ENCODE measurements around the gene C11orf58. TPM values are rescaled to one million over a fixed set of nuclear protein-coding genes. Genes with fewer than 3 reads are reported as not detected.

Gene C11orf58
- total RNA-seq, 2 donors from 2014 or later = 162 to 183 TPM

DNA sequence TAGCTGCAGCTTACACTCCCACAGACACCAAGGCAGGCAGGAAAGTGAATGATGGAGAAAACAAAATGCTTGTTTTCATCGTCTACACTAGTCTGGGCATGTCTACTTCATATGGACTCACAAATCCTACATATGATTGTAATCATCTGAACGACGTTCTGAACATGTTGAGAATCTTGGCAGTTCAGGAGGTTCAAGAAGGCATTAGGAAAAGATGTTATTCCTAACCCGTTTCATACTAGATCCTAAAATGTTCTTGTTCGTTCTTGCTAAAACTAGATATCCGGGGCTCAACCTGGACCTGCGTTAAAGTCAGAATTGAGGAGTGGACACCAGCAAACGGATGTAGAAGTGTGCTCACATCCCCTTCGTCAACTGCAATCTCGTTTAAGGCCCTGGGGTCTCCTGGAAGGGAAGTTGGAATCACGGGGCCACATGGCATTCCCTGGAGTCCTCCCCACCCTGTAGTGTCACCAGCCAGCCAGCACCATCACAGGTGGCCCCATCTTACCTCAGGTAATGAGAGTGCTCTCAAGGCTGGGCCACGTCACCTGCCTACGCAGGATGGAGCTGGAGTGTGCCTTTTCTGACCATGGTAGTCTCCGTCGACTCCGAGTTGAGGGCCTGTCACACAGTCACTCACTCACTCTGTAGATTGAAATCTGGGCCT, 37.3 kb downstream of the C11orf58 start:
- Histone ChIP-seq H3K9ac (ENCODE audit: extremely low read depth, low read length, poor library complexity, severe bottlenecking) (no peak overlapping the region), H3K27ac (ENCODE audit: low read depth, low read length) (no peak overlapping the region), H3K36me3 (ENCODE audit: control insufficient read depth, insufficient read depth, low read length) (no peaks in the 10 kb centered on the region), H3K4me3 (ENCODE audit: low read length) (no peak overlapping the region), H3K4me1 (ENCODE audit: control insufficient read depth, insufficient read depth, low read length) (no peaks in the 10 kb centered on the region), H3K9me3 (ENCODE audit: control insufficient read depth, low read length) (no peaks in the 10 kb centered on the region), H3K27me3 (ENCODE audit: control insufficient read depth, insufficient read depth, low read length, poor library complexity, severe bottlenecking) (no peaks in the 10 kb centered on the region)
- H3K27me3 Mint-ChIP-seq (ENCODE audit: insufficient read depth) = no peaks in the 10 kb centered on the region
- H3K4me3 Mint-ChIP-seq = no peak overlapping the region
- peaks cover 5% of the 10 kb centered on the region for H3K36me3 Mint-ChIP-seq (ENCODE audit: low read depth)
- no peaks in the 10 kb centered on the region for H3K9me3 Mint-ChIP-seq
- peak; percentile 30 for DNase-seq
- 92 to 94% methylated on average over 15 to 16 of the region's 16 CpGs for WGBS, 2 experiments (ENCODE audit: insufficient coverage in 1 of 2, insufficient read length in 1 of 2)
- H3K4me1 Mint-ChIP-seq = peaks cover 14% of the 10 kb centered on the region
- no peak overlapping the region for H3K27ac Mint-ChIP-seq
- TF ChIP-seq, protein P1, sequence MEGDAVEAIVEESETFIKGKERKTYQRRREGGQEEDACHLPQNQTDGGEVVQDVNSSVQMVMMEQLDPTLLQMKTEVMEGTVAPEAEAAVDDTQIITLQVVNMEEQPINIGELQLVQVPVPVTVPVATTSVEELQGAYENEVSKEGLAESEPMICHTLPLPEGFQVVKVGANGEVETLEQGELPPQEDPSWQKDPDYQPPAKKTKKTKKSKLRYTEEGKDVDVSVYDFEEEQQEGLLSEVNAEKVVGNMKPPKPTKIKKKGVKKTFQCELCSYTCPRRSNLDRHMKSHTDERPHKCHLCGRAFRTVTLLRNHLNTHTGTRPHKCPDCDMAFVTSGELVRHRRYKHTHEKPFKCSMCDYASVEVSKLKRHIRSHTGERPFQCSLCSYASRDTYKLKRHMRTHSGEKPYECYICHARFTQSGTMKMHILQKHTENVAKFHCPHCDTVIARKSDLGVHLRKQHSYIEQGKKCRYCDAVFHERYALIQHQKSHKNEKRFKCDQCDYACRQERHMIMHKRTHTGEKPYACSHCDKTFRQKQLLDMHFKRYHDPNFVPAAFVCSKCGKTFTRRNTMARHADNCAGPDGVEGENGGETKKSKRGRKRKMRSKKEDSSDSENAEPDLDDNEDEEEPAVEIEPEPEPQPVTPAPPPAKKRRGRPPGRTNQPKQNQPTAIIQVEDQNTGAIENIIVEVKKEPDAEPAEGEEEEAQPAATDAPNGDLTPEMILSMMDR (conservative IDR thresholded peaks at IDR 0.05) = no peak

DNA sequence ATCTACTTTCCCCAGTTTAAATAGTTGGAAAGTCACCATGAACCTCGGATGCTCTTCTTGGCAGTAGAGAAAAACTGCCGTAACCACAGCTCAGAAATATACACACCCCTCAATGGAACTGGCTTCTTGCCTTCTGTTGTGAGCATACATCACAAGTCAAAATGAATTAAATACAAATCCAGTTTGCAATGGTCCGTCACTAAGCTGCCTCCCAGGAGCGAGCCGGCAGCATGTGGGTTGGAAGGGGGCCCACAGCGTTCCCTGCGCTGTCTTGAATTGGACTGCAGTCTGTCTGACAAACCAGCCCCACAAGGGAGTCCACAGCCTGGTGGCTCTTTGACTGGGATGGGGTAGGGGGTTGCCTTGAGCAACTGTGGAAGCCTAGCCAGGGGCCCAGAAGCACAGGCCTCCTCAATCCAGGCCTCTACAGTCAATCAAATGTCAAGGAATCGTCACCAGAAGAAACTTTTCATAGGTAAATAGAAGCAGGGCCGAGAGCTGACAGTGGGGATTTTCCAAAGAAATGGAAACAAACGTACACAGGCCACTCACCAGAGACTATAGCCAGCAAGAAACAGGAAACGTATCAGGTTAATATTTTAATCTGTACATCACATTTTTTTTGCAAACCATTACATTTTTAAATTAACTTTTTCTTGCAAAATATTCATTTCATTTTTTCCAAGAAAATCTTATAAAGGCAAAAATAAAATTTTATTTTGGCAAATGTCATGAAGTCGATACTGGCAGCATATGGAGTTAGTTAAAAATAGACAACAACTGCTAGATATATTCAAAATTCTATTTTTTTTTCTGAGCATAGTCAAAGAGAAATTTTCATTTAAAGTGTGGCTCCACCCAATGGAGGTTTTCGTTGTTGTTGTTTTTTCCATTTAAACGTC, 38.5 kb downstream of the C11orf58 start:
- DNase-seq = no peak
- Histone ChIP-seq H3K27me3 (ENCODE audit: control insufficient read depth, insufficient read depth, low read length, poor library complexity, severe bottlenecking) (no peaks in the 10 kb centered on the region), H3K4me3 (ENCODE audit: low read length) (no peak overlapping the region), H3K9ac (ENCODE audit: extremely low read depth, low read length, poor library complexity, severe bottlenecking) (no peak overlapping the region), H3K9me3 (ENCODE audit: control insufficient read depth, low read length) (no peaks in the 10 kb centered on the region), H3K4me1 (ENCODE audit: control insufficient read depth, insufficient read depth, low read length) (no peaks in the 10 kb centered on the region), H3K36me3 (ENCODE audit: control insufficient read depth, insufficient read depth, low read length) (no peaks in the 10 kb centered on the region), H3K27ac (ENCODE audit: low read depth, low read length) (peak overlapping the region; percentile 53)
- Mint-ChIP-seq H3K9me3 (no peaks in the 10 kb centered on the region), H3K4me1 (peaks cover 14% of the 10 kb centered on the region), H3K4me3 (no peak overlapping the region), H3K27me3 (ENCODE audit: insufficient read depth) (no peaks in the 10 kb centered on the region), H3K36me3 (ENCODE audit: low read depth) (peaks cover 5% of the 10 kb centered on the region), H3K27ac (no peak overlapping the region)
- 81 to 91% methylated on average over 5 to 14 of the region's 14 CpGs for WGBS, 2 experiments (ENCODE audit: insufficient coverage in 1 of 2, insufficient read length in 1 of 2)
- TF ChIP-seq, protein P1 (conservative IDR thresholded peaks at IDR 0.05) = no peak

DNA sequence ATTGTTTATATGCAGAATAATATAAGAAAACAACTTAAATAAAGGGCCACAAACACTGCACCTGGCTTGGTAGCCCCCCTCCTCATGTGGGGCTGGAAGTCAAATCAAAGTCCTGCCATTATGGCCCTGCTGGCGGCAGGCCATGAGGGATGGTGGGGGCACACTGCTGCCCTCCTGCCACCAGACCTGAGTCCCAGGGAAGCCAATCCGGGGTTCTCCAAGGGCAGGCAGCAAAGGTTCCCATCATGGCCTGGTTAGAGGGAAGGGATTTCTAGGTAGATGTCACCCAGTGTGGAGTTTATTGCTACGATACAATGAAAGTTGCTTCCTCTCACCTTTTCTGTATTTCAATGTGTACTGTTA, 39.1 kb downstream of the C11orf58 start:
- DNase-seq = no peak
- Mint-ChIP-seq H3K4me1 (peaks cover 14% of the 10 kb centered on the region), H3K4me3 (no peak overlapping the region), H3K36me3 (ENCODE audit: low read depth) (peaks cover 5% of the 10 kb centered on the region), H3K27me3 (ENCODE audit: insufficient read depth) (no peaks in the 10 kb centered on the region), H3K27ac (no peak overlapping the region), H3K9me3 (no peaks in the 10 kb centered on the region)
- Histone ChIP-seq H3K27me3 (ENCODE audit: control insufficient read depth, insufficient read depth, low read length, poor library complexity, severe bottlenecking) (no peaks in the 10 kb centered on the region), H3K9ac (ENCODE audit: extremely low read depth, low read length, poor library complexity, severe bottlenecking) (no peak overlapping the region), H3K4me1 (ENCODE audit: control insufficient read depth, insufficient read depth, low read length) (no peaks in the 10 kb centered on the region), H3K36me3 (ENCODE audit: control insufficient read depth, insufficient read depth, low read length) (peaks cover 1% of the 10 kb centered on the region), H3K9me3 (ENCODE audit: control insufficient read depth, low read length) (no peaks in the 10 kb centered on the region), H3K4me3 (ENCODE audit: low read length) (no peak overlapping the region), H3K27ac (ENCODE audit: low read depth, low read length) (no peak overlapping the region)
- WGBS, 2 experiments (ENCODE audit: insufficient coverage in 1 of 2, insufficient read length in 1 of 2) = 92 to 100% methylated on average over 1 to 3 of the region's 3 CpGs
- TF ChIP-seq, protein P1 (conservative IDR thresholded peaks at IDR 0.05) = no peak

Measured in endodermal cell (in vitro differentiated cells).